ENCODE data around the gene FGFR2.

Gene FGFR2

GRCh38 chr10:121452581-121452980 is 145.7 kb downstream of the FGFR2 start:
- DNase-seq (ENCODE audit: low read depth in 2 of 2) = no peak

DNA sequence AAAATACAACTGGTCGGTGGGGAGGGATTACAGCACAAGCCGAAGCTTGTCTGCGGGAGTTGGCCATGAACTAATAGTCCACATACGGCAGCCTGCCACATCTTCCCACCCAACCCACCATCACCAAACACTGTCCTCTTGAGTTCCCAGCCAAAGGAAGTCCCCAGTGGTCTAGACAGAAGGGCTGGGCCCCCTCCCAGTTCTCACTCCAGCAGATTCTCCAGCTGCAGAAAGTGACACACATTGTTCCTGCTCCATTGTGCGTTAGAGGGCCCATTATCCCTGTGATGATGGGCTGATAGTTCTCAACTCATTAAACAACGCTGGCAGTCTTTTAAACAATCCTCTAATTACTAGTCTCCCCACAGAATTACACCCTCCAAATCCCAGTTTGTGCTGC is 148.0 kb downstream of the FGFR2 start:
- no peak for DNase-seq (ENCODE audit: low read depth in 2 of 2)

DNA sequence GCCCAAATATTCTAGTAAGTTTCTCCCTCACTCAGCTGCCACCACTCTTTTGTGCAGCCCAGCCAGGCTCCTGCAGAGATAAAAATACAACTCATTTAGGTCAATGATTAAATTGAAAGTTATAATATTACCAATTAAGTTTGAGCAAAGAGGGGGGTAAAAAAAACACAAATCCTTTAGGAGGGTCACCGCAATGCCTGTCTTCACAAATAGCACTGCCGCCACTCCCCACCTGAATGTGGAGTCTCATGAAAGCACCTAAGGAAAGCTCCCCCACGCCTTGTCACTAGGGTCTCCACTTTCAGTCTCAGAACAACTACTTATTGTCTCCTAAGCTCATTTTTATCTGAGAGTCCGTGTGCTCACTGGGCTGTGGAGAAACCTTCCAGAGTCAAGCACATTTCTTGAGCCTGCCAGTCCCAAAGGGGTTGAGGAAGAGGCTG is 148.7 kb downstream of the FGFR2 start:
- DNase-seq (ENCODE audit: low read depth in 2 of 2) = no peak

GRCh38 chr10:121448766-121449421 is 149.3 kb downstream of the FGFR2 start:
- DNase-seq (ENCODE audit: low read depth in 2 of 2) = no peak

GRCh38 chr10:121444520-121445165 is 153.6 kb downstream of the FGFR2 start:
- DNase-seq (ENCODE audit: low read depth in 2 of 2) = no peak

- no peak for DNase-seq (ENCODE audit: low read depth in 2 of 2)
Observed at GRCh38 chr10:121442086-121442935, 155.9 kb downstream of the FGFR2 start.

GRCh38 chr10:121440461-121440860 is 157.8 kb downstream of the FGFR2 start:
- DNase-seq (ENCODE audit: low read depth in 2 of 2) = no peak

GRCh38 chr10:121438333-121438732 is 159.9 kb downstream of the FGFR2 start:
- DNase-seq (ENCODE audit: low read depth in 2 of 2) = no peak

DNA sequence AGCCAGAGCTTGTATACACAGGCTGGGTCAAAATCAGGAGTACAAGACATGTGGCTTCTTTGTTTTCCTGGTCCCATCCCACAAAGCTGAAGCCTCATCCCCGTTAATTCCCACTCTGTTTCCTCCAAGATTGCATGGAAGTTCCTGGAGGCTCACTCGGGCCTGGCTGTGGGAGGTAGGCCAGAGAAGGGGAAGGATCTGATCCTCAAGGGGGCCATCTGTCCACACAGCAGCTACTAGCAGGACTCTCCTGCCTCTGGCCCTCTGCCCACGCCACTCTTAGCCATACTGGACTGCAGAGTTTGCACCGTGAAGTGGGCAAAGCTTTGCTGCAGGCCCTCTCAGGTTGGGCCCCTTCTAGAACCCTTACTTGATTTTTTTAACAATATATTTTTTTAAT is 160.6 kb downstream of the FGFR2 start:
- no peak for DNase-seq (ENCODE audit: low read depth in 2 of 2)

GRCh38 chr10:121436630-121437341 is 161.5 kb downstream of the FGFR2 start:
- no peak for DNase-seq (ENCODE audit: low read depth in 2 of 2)

DNA sequence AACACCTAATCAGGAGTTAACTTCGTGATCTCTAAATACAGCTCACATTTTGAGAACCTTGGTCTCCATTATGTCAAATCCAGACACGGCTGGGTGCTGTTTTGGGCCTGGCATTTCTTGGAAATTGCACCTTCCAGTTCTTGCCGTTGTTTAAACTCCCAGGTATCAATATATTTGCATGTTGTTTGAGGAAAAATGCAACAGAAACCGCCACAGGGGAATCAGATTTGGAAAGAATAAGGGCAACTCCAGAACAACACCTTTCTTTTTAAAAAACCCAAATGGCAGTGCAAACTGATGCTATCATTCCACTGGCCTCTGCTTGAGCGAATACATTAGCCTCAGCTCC is 162.0 kb downstream of the FGFR2 start:
- no peak for DNase-seq (ENCODE audit: low read depth in 2 of 2)

DNA sequence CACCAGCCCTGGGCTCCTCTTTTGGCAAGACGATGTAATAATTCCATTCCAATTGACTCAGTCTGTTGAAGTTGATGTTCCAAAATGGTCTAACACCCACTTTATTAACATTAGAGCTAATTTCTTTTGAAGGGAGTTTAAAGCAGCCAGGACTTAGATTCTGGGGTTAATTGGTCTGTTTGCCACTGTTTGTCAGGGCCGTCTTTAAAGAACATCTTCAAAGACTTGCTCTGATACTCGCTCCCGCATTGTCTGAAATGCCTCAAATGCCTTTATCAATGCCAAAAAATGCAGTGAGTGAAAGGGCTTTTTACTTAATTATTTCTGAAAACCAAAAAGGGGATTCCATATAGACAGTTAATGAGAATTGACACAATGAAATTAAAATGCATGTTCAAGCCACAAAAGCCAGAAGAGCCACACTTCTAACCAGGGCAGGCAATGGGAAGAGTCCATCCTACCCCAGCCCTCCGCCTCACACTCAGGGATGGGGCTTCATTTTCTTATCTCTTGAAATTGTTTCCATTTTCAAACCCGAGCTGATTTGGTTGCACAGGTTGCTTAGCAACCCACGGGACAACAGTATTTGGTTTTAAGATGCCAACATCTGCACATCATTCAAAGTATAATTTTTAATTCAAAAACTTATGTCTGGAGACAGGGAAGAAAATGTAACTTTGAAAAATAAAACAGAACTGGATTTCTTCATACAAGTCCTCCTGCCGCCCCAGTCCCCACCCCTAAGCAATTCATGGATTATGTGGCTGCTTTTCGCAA is 163.0 kb downstream of the FGFR2 start:
- no peak for DNase-seq (ENCODE audit: low read depth in 2 of 2)

DNA sequence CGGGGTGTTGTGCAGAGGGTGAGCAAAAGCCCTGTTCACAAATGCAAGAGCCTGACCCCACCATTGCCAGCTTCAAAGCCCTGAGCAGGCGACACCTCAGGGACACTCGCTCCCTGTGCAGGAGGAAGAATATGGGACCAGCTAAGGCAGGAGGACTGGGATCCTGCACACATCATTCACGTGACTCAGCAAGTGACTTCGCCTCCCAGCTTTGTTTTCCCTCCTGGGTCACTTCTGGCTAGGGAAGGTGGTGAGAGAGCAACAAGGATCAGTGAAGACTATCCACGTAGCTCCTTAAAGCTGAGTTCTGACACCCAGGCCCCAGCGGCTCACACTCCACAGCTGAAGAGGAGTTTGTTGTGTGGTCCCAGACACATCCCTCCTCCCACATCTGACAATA is 164.3 kb downstream of the FGFR2 start:
- DNase-seq (ENCODE audit: low read depth in 2 of 2) = no peak

GRCh38 chr10:121428867-121429266 is 169.4 kb downstream of the FGFR2 start:
- DNase-seq (ENCODE audit: low read depth in 2 of 2) = no peak
